GM23338 (cell line): ENCODE measurements around the gene IL26. TPM values are rescaled to one million over a fixed set of nuclear protein-coding genes. Genes with fewer than 3 reads are reported as not detected.

Experiments used
- ATAC-seq: fragments of 200-7000 bp; cut with Tn5 transposase; 3 replicates; pipeline ENCODE4 v1.9.1; 2020
- DNase-seq: peaks from one replicate; pipeline ENCODE4 v3.0.0-alpha.2; 2015; ENCODE audit warnings: low spot score
- H2AFZ ChIP-seq: fragments of 200-600 bp; sonication (generic); 2 replicates; pipeline ENCODE4 v1.8.0; 2016; ENCODE audit warnings: antibody characterized with exemption, mild to moderate bottlenecking, moderate library complexity
- H3F3A ChIP-seq: fragments of 200-600 bp; sonication (generic); replicated peaks from 2 replicates; pipeline ENCODE4 v1.8.0; 2017; ENCODE audit warnings: antibody characterized with exemption, mixed run types, low read depth
- H3K27ac ChIP-seq: fragments of 200-600 bp; sonication (generic); 2 replicates; pipeline ENCODE4 v1.6.1; 2016; ENCODE audit warnings: low read depth
- H3K27me3 ChIP-seq: fragments of 200-600 bp; sonication (generic); 2 replicates; pipeline ENCODE4 v1.8.0; 2016; ENCODE audit warnings: mild to moderate bottlenecking, mixed run types, moderate library complexity; ENCODE audit not compliant: insufficient read depth
- H3K36me3 ChIP-seq: fragments of 200-600 bp; sonication (generic); 2 replicates; pipeline ENCODE4 v1.8.0; 2016; ENCODE audit warnings: mild to moderate bottlenecking; ENCODE audit not compliant: insufficient read depth
- H3K4me1 ChIP-seq: fragments of 200-600 bp; sonication (generic); 2 replicates; pipeline ENCODE4 v1.8.0; 2016; ENCODE audit warnings: mild to moderate bottlenecking, moderate library complexity; ENCODE audit not compliant: insufficient read depth
- H3K4me2 ChIP-seq: fragments of 200-600 bp; sonication (generic); 2 replicates; pipeline ENCODE4 v1.7.1; 2017; ENCODE audit warnings: mixed run types
- H3K4me3 ChIP-seq: fragments of 200-600 bp; sonication (generic); 2 replicates; pipeline ENCODE4 v1.6.1; 2016; ENCODE audit warnings: mixed run types
- H3K79me2 ChIP-seq: fragments of 200-600 bp; sonication (generic); replicated peaks from 2 replicates; pipeline ENCODE4 v1.8.0; 2017; ENCODE audit warnings: mild to moderate bottlenecking; ENCODE audit not compliant: insufficient read depth
- H3K9me2 ChIP-seq: fragments of 200-600 bp; sonication (generic); 2 replicates; pipeline ENCODE4 v1.8.0; 2017; ENCODE audit not compliant: insufficient read depth
- H4K20me1 ChIP-seq: fragments of 200-600 bp; sonication (generic); replicated peaks from 2 replicates; pipeline ENCODE4 v1.8.0; 2017; ENCODE audit warnings: mild to moderate bottlenecking; ENCODE audit not compliant: insufficient read depth
- H3K27ac Mint-ChIP-seq: 2 replicates; pipeline ENCODE4 v1.8.0; 2020; ENCODE audit warnings: inconsistent platforms, mild to moderate bottlenecking, moderate library complexity, mixed read lengths
- H3K27me3 Mint-ChIP-seq: 3 replicates; pipeline ENCODE4 v1.8.0; 2022; ENCODE audit warnings: low read depth, mild to moderate bottlenecking, moderate library complexity, mixed read lengths, inconsistent platforms; ENCODE audit not compliant: insufficient read depth, poor library complexity
- H3K36me3 Mint-ChIP-seq: 3 replicates; pipeline ENCODE4 v1.8.0; 2021; ENCODE audit warnings: low read depth, mild to moderate bottlenecking, inconsistent platforms, moderate library complexity, mixed read lengths
- H3K4me1 Mint-ChIP-seq: 3 replicates; pipeline ENCODE4 v1.8.0; 2020; ENCODE audit warnings: mild to moderate bottlenecking, inconsistent platforms, mixed read lengths
- H3K4me3 Mint-ChIP-seq: 3 replicates; pipeline ENCODE4 v1.8.0; 2021; ENCODE audit warnings: moderate library complexity, mild to moderate bottlenecking, inconsistent platforms, mixed read lengths
- H3K9me3 Mint-ChIP-seq: 3 replicates; pipeline ENCODE4 v1.8.0; 2020; ENCODE audit warnings: moderate library complexity, mild to moderate bottlenecking, inconsistent platforms, mixed read lengths
- CREB1 ChIP-seq: fragments of 250-450 bp; sonication (Bioruptor Pico); IDR thresholded peaks from 2 replicates; pipeline ENCODE4 v1.5.0; 2020; ENCODE audit warnings: low read depth, mild to moderate bottlenecking, moderate library complexity
- REST ChIP-seq: IDR thresholded peaks from one replicate; pipeline ENCODE4 v1.6.1; 2018; ENCODE audit warnings: antibody characterized with exemption; ENCODE audit not compliant: unreplicated experiment
- ZNF114 ChIP-seq: fragments of 250-450 bp; sonication (Bioruptor Pico); IDR thresholded peaks from 2 replicates; pipeline ENCODE4 v1.5.0; 2020; ENCODE audit warnings: mild to moderate bottlenecking, moderate library complexity
- ZNF331 ChIP-seq: fragments of 250-450 bp; sonication (Bioruptor Pico); IDR thresholded peaks from 2 replicates; pipeline ENCODE4 v1.5.0; 2020; ENCODE audit warnings: low read depth, mild to moderate bottlenecking, moderate library complexity
- polyA plus RNA-seq: library from polyadenylated mRNA; unstranded; fragments of >200 nt; fragmentation: Nextera tagmentation; extraction: Ambion mirVana; gene quantifications from 2 replicates; pipeline ENCODE4 v1.2.1, GENCODE V29; 2016
- total RNA-seq: library from RNA; depleted of rRNA; stranded (reverse); fragments of >200 nt; shearing (Covaris generic); gene quantifications from 2 replicates; pipeline ENCODE4 v1.2.3, GENCODE V29; 2014
- TF ChIP-seq, protein P1 (sequence below): fragments of 250-450 bp; sonication (Bioruptor Pico); IDR thresholded peaks from 2 replicates; pipeline ENCODE4 v1.5.0; 2020; ENCODE audit warnings: mild to moderate bottlenecking, moderate library complexity

The IL26 gene
- total and polyA plus RNA-seq, 2 experiments from 2014 or later: not detected

DNA sequence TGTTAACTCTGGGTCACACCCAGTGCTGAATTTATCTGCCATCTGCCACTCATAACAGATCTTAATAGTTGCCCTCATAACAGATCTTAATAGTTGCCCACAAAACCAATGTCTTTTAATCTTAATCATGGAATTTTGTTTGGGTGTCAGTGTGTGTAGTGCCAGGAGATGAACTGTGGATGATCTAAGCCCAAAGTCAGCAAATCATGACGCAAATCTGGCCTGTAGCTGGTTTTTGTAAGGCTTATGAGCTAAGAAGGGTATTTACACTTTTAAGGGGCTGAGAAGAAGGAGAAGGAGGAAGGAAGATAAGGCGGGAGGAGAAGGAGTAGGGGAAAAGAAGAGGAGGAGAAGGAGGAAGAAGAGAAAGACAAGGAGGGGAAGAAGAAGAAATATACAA, 10.0 kb upstream of the IL26 start (continued):
- TF ChIP-seq, protein P1, sequence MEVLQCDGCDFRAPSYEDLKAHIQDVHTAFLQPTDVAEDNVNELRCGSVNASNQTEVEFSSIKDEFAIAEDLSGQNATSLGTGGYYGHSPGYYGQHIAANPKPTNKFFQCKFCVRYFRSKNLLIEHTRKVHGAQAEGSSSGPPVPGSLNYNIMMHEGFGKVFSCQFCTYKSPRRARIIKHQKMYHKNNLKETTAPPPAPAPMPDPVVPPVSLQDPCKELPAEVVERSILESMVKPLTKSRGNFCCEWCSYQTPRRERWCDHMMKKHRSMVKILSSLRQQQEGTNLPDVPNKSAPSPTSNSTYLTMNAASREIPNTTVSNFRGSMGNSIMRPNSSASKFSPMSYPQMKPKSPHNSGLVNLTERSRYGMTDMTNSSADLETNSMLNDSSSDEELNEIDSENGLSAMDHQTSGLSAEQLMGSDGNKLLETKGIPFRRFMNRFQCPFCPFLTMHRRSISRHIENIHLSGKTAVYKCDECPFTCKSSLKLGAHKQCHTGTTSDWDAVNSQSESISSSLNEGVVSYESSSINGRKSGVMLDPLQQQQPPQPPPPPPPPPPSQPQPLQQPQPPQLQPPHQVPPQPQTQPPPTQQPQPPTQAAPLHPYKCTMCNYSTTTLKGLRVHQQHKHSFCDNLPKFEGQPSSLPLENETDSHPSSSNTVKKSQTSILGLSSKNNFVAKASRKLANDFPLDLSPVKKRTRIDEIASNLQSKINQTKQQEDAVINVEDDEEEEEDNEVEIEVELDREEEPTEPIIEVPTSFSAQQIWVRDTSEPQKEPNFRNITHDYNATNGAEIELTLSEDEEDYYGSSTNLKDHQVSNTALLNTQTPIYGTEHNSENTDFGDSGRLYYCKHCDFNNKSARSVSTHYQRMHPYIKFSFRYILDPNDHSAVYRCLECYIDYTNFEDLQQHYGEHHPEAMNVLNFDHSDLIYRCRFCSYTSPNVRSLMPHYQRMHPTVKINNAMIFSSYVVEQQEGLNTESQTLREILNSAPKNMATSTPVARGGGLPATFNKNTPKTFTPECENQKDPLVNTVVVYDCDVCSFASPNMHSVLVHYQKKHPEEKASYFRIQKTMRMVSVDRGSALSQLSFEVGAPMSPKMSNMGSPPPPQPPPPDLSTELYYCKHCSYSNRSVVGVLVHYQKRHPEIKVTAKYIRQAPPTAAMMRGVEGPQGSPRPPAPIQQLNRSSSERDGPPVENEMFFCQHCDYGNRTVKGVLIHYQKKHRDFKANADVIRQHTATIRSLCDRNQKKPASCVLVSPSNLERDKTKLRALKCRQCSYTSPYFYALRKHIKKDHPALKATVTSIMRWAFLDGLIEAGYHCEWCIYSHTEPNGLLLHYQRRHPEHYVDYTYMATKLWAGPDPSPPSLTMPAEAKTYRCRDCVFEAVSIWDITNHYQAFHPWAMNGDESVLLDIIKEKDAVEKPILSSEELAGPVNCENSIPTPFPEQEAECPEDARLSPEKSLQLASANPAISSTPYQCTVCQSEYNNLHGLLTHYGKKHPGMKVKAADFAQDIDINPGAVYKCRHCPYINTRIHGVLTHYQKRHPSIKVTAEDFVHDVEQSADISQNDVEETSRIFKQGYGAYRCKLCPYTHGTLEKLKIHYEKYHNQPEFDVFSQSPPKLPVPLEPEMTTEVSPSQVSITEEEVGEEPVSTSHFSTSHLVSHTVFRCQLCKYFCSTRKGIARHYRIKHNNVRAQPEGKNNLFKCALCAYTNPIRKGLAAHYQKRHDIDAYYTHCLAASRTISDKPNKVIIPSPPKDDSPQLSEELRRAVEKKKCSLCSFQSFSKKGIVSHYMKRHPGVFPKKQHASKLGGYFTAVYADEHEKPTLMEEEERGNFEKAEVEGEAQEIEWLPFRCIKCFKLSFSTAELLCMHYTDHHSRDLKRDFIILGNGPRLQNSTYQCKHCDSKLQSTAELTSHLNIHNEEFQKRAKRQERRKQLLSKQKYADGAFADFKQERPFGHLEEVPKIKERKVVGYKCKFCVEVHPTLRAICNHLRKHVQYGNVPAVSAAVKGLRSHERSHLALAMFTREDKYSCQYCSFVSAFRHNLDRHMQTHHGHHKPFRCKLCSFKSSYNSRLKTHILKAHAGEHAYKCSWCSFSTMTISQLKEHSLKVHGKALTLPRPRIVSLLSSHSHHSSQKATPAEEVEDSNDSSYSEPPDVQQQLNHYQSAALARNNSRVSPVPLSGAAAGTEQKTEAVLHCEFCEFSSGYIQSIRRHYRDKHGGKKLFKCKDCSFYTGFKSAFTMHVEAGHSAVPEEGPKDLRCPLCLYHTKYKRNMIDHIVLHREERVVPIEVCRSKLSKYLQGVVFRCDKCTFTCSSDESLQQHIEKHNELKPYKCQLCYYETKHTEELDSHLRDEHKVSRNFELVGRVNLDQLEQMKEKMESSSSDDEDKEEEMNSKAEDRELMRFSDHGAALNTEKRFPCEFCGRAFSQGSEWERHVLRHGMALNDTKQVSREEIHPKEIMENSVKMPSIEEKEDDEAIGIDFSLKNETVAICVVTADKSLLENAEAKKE (CRISPR knock-in tag): no peak
- TF ChIP-seq ZNF331 (CRISPR knock-in tag) (no peak), REST (no peak), ZNF114 (CRISPR knock-in tag) (no peak)

DNA sequence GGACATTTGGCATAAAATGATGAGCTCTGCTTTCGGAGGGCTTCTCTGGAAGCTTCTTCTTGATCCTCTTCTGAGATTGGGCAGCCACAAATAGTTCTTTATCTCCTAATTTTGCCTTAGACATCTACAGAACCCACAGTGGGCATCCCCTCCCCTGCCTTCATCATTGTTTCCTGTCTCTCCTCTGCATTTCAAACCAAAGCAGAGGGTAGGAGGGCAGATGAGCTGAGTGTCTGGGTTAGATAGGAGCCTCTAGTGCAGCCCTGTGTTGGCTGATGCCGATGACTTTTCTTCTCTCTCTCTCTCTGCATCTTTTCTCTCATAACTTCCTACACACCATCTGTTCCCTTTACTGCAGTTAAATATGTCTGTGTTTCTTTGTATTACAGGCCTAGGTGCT, 8.5 kb upstream of the IL26 start:
- H2AFZ ChIP-seq: no peak overlapping the region
- H3K27ac ChIP-seq: no peak overlapping the region
- H4K20me1 ChIP-seq: no peaks in the 10 kb centered on the region
- H3K4me1 ChIP-seq: no peaks in the 10 kb centered on the region
- ATAC-seq: no peak
- no peaks in the 10 kb centered on the region for H3K36me3 ChIP-seq
- H3K27me3 ChIP-seq: no peaks in the 10 kb centered on the region
- no peaks in the 10 kb centered on the region for H3K27me3 Mint-ChIP-seq
- no peak overlapping the region for H3K4me3 Mint-ChIP-seq
- no peak overlapping the region for H3K4me3 ChIP-seq
- no peak for DNase-seq
- no peaks in the 10 kb centered on the region; the same call in 1 of the 3 replicates for H3K4me1 Mint-ChIP-seq
- H3K79me2 ChIP-seq: no peaks in the 10 kb centered on the region
- no peak overlapping the region for H3K4me2 ChIP-seq
- no peaks in the 10 kb centered on the region for H3K36me3 Mint-ChIP-seq
- H3K27ac Mint-ChIP-seq: no peak overlapping the region
- no peaks in the 10 kb centered on the region for H3F3A ChIP-seq
- H3K9me2 ChIP-seq: no peaks in the 10 kb centered on the region
- no peaks in the 10 kb centered on the region for H3K9me3 Mint-ChIP-seq
- TF ChIP-seq CREB1 (CRISPR knock-in tag): no peak
- TF ChIP-seq, protein P1 (CRISPR knock-in tag): no peak
